Activated gamma-delta T cell (primary cell): ENCODE results near the gene CNKSR3.

Experiments
- DNase-seq: peaks from one replicate; lab custom pipeline; 2025; lab: John Stamatoyannopoulos, UW

The CNKSR3 gene

DNA sequence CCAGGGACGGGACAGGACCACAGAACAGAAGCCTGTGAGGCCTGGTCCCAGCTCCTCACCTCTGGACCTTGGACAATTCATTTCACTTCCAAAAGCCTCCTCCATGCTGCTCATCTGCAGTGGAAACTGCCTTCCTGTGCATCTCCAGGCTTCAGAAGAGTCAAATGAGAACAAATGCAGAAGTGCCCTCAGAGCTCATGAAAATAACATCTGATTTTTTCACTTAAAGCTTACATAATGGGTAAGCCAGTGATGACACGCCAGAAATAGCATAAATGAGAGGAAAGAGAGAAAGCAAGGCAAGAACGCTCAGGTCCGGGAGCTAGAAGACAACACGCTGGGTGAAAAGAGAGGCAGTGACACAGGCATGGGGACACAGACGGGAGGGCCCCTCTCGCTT, 7.9 kb downstream of the CNKSR3 start:
- DNase-seq, result no peak

DNA sequence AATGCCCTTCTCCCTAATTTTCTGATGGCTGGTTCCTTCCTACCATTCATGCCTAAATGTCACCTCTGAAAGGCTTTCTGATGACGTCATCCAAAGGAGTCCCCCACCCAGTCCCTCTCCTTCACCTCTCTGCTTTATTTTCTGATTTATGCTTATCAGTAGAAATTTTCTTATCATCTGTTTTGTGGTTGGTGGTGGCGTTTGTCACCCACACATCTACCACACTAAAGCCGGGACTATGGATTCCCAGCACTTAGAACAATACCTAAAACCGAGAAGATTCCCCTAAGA, 9.0 kb downstream of the CNKSR3 start:
- DNase-seq, result no peak

DNA sequence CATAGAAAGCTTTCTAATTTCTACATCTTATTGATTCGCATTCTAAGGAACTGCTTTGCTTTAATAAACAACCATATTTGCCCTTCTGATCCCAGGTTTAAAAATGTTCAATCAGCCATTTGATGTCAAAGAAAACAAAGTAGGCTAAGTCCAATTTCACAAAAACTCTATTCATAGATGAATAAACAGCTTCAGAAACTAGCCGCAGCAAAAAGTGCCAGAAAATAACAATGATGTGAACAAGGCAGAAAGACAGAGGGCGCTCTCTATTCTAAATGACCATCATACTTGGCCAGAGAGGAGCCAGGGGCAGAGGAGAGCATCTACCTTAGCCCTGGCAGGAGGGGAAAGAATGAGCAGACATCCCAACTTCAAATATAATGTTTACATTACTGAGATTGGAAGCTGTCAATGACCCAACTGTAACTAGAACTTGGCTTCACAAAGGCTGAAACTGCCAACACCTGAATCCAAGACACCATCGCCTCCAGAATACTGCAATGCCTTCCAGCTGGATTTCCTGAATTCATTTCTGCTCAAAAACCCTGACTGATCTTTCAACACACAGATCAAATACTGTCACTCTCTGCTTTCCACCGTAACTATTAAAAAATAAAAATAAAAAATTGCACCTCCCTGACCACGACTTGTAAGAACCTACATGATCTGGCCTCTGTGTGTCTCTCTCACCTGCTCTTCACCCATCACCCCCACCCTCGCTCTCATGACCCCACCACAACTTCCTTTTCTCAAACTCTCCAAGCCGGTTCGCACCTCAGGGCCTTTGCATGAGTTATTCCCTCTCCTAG, 9.5 kb downstream of the CNKSR3 start:
- DNase-seq, result no peak

DNA sequence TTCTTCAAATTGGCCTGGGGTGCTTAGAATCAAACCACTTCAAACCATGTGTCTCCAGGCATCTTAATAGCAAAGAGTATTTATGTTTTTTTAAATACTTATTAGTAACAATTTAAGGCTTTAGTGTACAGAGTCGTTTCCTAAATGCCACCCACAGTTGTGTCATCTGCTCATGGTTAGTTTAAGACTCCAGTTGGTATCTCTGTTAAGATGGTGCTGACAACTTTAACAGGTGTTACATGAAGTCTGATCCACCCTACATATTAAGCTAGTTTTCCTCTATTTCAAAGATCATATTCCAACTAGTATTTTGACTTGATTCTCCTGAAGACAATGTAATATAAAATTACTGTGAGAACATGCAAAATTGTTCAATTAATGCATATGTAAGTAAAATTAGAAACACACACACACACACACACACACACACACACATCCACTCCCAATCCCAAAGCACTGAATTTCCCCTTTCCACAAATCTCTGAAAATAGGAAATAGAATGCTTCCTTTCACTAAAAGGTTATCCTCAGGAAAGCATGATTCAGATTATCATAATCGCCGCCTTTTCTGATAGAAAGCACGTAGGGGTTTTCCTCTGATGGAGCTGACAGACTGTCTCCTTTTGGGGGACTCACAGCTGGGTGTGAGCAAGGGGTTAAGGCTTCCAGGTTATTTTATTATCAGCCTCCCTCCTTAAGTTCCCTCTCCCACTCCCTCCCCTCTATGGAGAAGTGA, 10.5 kb downstream of the CNKSR3 start:
- no peak for DNase-seq

DNA sequence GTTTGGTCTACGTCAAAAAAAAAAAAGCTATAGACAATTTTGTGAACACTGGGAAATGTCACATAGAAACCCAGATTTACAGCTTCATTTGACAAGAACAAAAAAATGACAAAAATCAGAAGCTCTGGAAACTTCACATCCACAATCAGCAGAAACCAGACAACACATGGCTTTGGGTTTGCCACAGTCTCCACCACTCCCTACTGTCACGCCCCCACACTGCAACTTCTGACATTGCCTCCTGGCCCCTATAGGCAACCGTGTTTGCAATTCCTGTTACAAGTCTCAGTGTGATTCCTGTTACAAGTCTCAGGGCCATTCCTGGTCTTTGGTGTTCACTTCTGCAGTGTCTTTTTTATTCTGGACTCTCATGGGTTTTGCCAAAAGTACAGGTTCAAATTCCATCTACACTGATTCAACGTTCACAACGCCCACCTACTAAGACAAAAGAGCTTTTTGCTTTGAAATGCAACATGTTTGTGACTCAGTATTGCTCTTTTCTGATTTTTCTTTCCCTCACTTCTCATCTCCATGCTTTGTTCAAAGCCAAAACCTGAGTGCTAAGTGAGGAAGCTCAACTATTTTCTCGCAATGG, 12.0 kb downstream of the CNKSR3 start:
- no peak for DNase-seq

DNA sequence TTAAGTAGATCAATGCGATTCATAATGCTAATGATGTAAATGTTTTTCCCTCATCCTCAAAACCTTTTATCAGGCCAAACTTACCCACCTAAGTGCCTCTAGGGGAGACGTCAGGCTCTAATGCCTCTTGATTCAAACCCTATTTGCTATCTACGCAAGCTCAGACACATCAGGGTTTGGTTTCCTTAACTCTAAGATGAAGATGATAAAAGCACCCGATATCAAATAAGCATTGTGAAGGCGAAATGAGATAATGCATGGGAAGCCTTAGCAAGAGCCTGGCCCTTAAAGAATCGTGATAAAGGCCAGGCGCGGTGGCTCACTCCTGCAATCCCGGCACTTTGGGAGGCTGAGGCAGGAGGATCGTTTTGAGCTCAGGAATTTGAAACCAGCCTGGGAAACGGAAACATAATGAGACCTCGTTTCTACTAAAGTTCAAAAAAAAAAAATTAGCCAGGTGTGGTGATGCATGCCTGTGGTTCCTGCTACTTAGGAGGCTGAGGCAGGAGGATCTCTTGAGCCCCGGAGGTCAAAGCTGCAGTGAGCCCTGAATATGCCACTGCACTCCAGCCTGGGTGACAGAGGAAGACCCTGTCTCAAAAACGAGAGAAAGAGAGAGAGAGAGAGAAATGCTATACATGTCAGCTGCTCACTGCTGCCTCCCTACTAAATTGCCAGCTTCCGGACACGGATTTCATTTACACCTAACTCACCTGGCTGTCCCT, 13.5 kb downstream of the CNKSR3 start:
- DNase-seq, result no peak

DNA sequence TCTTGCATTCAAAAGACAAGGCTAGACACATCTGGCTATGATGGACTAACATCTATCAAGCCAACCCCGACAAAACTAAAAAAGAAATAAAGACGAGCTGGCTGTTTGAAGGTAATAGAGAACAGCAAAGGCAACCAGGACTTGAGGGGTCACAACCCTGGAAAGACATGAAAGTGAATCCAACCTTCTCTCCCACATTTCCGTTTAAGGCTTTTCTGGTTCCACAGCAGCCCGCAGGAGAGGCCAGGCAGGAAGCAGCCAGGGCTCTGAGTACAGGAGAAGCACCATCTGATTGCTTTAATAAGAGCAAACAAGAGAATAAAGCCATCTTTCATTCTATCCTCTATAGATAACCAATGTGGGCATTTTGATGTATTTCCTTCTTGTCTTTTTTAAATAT, 14.3 kb downstream of the CNKSR3 start:
- DNase-seq, result no peak

DNA sequence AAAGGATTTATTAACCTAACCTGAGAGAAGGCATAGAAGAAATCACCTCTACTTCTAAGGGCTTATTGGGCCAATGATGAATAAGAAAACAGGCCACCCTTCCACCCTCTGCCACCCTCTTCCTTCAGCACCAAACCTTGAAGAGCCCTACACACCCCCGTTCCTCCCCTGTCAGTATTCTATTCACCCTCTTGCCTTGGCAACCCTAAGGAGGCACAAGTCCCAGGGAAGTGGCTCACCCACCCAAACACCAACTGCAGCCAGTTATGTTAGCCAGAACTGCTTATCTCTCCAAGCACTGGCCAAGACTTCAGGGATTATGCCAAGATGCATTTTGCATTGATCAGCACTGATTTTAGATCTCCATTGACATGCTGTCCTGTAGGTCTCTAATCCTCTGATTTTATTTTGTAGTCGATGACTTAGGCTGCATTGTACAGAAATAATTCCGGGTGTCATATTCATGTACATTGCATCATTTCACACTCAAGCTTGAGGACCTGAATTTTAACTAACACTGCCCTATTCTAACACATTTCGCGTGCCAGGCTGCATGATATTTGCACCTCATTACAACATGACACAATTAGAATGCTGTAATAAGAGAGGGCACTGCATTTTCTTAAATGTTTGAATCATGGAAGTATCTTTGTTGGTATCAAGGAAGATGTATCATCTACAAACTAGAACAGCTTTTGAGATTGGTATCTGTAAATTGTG, 15.7 kb downstream of the CNKSR3 start:
- DNase-seq, result no peak

DNA sequence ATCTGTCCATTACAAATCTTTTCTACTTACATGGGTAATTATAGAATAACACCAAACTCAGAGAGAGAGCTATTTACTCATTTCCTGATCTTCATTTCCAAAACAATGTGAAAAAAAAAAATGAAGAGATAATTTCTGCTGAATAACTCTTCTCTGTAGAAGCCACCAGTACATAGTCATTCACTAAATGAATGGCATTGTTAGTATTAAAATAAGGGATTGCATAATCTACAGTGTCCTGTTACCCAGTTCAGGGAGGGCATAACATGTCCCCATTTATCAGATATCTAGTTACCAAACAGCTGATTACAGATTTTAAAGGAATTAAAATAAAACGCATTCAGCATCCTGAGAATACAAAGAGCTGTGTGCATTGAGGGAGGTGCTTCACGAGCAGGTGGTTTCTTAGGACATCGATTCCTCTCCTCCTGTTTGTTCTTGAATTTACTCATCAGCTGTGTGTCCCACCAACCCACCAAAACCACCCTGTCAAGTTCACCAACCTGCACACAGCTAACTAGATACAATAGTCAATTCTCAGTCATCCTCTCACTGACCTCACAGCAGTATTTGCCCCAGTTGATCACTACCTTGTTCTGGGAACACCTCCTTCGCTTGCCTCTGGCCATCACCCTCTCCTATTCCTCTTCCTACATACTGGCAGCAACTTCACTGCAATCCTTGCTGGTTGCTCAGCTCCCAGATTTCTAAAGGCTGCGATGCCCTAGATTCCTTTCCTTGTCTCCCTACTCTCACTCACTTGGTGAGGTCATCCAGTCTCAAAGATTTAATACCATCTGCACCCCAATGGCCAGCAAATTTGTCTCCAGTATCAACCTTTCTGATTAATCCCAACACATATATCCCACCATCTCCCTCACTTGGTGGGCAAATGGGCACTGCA, 18.7 kb downstream of the CNKSR3 start:
- DNase-seq, result no peak

DNA sequence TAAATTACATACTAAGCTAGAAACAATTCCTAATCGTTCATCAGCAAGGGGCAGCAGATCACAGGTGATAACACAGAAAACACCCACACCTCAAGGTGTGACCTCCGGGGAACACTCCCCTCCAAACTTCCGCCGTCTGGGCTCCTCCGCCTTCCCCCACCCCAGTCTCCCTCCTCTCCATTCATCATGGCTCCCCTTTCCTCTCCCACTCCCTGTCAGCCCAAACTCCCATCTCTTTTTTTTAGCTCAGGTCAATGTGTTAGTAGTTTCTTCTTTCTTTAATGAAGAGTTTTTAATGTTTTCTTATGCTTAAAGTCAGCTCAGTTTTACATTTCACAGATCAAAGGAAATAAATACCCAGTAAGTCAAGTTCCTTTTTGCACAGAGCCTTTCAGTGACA, 20.7 kb downstream of the CNKSR3 start:
- DNase-seq, result no peak

DNA sequence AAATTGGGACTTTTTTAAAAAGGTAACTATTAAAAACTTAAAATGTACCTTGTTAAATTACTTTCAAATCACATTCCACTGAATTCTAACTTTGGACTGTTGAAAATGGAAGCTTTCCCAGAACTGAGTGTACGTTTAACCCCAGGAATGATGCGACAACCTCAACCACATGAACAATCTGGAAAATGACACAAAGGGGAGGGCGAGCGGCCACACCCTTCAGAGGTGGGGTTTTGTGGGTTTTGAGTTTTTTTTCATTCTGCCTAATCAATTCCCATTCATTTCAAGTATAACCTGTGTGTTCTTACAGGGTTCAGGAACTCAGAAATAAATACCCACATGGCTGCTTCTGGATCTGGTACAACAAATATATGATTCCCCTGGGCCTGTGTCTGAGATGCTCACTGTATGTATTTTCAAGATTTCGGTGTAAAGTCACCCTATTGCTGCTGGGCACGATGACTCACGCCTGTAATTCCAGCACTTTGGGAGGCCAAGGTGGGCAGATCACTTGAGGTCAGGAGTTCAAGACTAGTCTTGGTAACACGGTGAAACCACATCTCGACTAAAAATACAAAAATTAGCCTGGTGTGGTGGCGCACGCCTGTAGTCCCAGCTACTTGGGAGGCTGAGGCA, 21.6 kb downstream of the CNKSR3 start:
- no peak for DNase-seq

DNA sequence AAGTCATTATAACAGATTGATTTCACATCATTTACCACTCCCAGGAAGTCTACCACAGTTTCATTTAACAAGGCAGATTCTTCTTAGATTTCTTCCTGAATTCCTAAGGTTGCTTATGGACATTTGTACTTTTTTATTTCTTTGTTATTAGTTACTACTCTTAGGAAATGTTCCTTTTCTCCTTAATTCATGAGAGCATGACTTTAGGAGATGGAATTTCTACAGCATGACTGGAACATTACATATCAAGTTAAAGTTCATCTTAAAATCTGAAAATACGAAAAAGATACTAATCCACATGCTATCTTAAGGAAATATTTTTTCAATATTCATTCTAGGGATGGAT, 22.3 kb downstream of the CNKSR3 start:
- DNase-seq, result no peak

DNA sequence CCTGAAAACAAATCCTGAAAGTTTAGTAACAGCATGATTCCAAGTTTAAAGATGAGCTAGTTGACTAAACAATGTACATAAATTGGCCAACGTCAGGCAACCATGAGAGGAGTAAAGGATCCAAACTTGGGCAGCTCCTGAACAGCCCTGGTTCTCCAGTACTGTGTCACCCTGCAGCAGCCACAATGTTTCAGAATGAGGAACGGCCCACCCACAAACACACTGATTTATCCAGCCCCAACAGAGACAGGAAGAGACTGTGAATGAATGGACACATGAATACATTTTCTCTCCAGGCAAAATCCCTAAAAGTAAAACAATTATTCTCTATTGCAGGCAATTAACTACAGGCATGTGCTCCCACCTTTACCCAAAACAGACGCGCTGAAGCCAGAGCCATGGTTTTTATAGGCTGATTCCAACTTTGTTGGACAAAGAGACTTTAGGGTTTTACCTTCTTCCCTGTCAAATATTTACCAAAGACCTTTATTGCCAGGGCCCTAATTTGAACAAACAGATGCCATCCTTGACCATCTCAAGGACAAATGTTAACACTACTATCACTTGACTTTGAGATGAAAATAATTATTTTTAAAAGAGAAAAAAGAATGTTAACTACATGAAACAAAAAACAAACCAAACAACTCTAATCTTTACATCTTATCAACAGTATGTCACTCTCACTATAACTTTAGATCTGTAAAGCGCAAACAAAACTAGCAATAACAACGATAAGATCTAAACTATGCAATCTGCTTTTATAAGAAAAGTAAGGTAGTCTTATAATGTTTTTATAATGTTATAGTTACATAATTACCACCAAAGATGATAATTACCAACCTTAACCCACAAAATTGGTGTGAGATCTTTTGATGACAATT, 22.9 kb downstream of the CNKSR3 start:
- no peak for DNase-seq

DNA sequence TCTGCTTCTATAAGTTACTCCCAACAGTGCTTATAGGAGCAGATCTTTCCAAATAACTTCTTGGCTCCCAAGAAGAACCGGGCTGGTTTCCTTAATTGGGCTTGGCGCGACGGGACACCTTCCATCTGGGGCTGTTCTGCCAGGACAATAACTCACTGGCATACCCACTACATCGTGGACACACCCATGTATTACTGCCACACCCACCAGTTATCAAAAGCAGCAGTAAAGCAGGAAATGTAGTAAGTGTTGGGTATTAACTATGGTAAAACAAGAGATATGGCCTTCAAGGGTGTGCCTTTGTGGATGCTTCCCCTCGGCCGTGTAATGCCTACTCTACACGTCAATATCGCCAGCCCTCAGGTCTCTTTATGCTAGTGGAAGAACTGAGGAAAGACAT, 24.7 kb downstream of the CNKSR3 start:
- DNase-seq, result no peak

DNA sequence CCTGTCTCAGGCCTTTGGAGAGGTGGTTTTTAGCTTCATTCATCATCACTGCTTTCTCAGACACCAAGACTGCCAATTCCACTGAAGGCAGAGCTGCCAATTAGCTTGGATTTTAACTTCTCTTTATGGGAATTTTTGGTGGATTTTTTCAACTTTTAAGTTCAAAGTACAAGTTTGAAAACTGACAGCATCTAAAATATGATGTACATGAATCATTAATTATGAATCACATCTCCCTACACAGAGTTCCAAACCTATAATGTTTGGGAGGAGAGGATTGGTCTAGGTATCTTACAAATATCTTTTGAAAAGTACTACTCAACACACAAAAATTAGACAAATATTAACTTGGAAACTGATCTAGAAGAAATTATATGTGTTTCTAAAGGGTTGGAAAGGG, 25.5 kb downstream of the CNKSR3 start:
- DNase-seq, result no peak

DNA sequence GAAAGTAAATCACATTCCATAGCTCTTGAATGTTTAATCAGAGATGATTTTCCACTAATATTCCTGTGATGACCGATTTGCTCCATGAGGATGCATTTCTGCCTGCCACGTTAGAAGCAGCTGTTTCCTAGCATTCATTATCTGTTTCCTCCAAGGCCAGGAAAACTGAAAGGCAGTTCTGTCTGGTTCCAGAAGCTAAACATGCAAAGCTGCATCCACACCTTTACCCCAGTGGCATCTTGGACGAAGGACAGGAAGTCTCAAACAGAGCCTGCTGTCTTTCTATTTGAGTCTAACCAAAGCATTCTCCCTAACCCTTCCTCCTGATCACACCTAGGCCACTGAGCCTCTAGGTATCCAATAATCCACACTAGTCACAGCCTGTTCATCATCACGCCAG, 27.6 kb downstream of the CNKSR3 start:
- DNase-seq, result no peak

DNA sequence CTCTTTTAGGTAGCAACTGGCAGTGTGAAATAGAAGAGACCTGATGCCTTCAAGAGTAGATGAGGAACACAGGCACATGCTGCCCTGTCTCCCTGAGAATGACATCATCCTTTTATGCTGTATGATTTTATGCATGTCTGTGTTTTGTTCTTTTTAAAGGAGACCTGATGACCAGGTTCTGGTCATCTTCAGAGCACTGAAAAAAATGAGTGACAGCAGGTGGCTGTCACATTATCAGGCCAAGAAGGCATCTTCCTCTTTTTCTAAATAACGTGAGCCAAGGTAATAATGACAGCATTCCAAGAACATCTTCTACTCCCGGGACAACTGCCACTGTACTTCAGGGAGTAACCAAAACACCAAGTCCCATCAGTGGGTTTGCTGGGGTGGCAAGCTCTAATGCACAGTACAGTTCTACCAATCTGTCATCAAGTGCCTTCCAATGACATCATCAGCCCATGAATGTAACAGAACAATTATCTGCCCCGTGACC, 28.9 kb downstream of the CNKSR3 start:
- DNase-seq, result no peak

DNA sequence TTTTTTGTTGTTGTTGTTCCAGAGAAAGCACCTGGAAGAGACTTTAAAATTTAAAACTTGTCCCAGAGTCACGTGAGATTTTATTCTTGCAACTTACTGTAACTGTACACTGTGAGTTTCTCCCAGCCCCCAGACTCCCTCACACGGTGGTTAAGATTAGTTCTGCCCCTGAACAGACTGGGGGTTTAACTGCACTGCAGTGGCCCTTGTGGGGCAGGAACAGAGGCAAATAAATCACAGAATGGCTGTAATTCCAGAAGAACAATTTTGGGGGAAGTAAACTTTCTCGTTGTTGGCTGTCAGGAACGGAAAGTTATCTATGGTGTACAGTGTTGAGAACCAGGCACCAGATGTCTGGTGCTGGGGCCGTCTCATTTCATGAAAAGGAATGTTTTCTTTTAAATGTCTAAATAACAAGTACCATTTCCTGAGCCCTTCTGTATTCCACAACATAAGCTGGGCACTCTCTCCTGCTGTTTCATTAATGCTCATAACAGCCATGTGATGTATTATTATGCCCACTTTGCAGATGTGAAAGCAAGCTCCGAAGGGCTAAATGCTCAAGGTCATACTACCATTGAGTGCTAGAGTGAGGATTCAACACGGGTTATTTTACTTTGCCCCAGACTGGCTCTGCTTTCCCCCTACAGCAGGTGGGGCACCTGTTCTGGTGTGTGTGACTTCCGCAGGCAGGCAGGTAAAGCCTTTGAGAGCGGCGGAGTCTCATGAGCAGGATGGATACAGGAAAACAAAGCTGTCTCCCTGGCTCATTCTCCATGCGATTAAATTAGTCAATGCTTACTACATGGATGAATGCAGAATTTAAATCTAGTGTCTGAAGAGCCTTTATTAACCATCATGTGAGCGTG, 30.5 kb downstream of the CNKSR3 start:
- DNase-seq, result no peak
